GM12878 (cell line): Measurements from ENCODE around the gene SLC38A2. TPM values are rescaled to one million over a fixed set of nuclear protein-coding genes. Genes with fewer than 3 reads are reported as not detected.

Experiments
- ATAC-seq: fragments of 200-7000 bp; cut with Tn5 transposase; 3 replicates; pipeline ENCODE4 v1.9.1; 2020; ENCODE audit warnings: mild to moderate bottlenecking, moderate library complexity
- BruUV-seq: library from RNA; stranded (reverse); fragments of 400-500 nt; replicated peaks from 2 replicates; lab custom pipeline; 2021; lab: Mats Ljungman, UMichigan
- CTCF ChIA-PET: fragments of 300-600 bp; sonication (Branson Sonifier 250); formaldehyde crosslinking; extraction: SDS; loops from one replicate; lab custom pipeline; 2021; ENCODE audit warnings: inconsistent platforms; lab: Yijun Ruan, JAX
- POLR2A ChIA-PET: fragments of 350-600 bp; formaldehyde crosslinking; extraction: SDS; loops from one replicate; lab custom pipeline; 2021; ENCODE audit warnings: inconsistent platforms; lab: Charles Lee
- RAD21 ChIA-PET: fragments of 300-600 bp; sonication (Branson Sonifier 250); formaldehyde crosslinking; loops from one replicate; lab custom pipeline; 2023; ENCODE audit warnings: antibody characterized with exemption; ENCODE audit not compliant: unreplicated experiment; lab: Charles Lee
- SMC1A ChIA-PET: fragments of 300-600 bp; sonication (Branson Sonifier 250); formaldehyde crosslinking; loops from one replicate; lab custom pipeline; 2023; ENCODE audit not compliant: unreplicated experiment, uncharacterized antibody; lab: Charles Lee
- DNase-seq: peaks from one replicate; pipeline ENCODE4 v3.0.0-alpha.2; 2011; ENCODE audit warnings: low read depth, low spot score
- FAIRE-seq: peaks from 3 replicates; lab custom pipeline; 2011; peaks lifted over from hg19 to GRCh38; lab: Jason Lieb, UNC
- H2AFZ ChIP-seq: 2 replicates; pipeline ENCODE4 v1.6.0; 2011; ENCODE audit warnings: low read depth, low read length, control low read depth; ENCODE audit not compliant: control insufficient read depth
- H3K27ac ChIP-seq: 2 replicates; pipeline ENCODE4 v1.5.1; 2011; ENCODE audit warnings: control low read depth; ENCODE audit not compliant: control insufficient read depth, insufficient read depth
- H3K27me3 ChIP-seq, 2 experiments: replicated peaks in 1 of 2; 2 replicates each; pipeline versions ENCODE4 v1.6.0 to v1.6.1; 2011; ENCODE audit warnings: low read length in 1 of 2; ENCODE audit not compliant: control insufficient read depth in 2 of 2, insufficient read depth in 2 of 2
- H3K36me3 ChIP-seq, 2 experiments: 2 replicates each; pipeline ENCODE4 v1.5.1; 2011; ENCODE audit warnings: low read length in 1 of 2; ENCODE audit not compliant: control insufficient read depth in 2 of 2, insufficient read depth in 2 of 2
- H3K4me1 ChIP-seq: 2 replicates; pipeline ENCODE4 v1.6.1; 2011; ENCODE audit warnings: mild to moderate bottlenecking, low read length, moderate library complexity, mixed read lengths; ENCODE audit not compliant: control insufficient read depth, insufficient read depth
- H3K4me2 ChIP-seq: 2 replicates; pipeline ENCODE4 v1.6.0; 2011; ENCODE audit warnings: control low read depth; ENCODE audit not compliant: control insufficient read depth, insufficient read depth
- H3K4me3 ChIP-seq: fragments of 200-600 bp; sonication (generic); 2 replicates; pipeline ENCODE4 v1.5.1; 2016
- H3K79me2 ChIP-seq: 2 replicates; pipeline ENCODE4 v1.6.0; 2011; ENCODE audit warnings: low read length; ENCODE audit not compliant: control insufficient read depth, insufficient read depth
- H3K9ac ChIP-seq: 2 replicates; pipeline ENCODE4 v1.8.0; 2011; ENCODE audit warnings: low read length, control low read depth, mixed read lengths; ENCODE audit not compliant: control insufficient read depth, insufficient read depth
- H3K9me3 ChIP-seq: replicated peaks from 3 replicates; pipeline ENCODE4 v1.5.1; 2011; ENCODE audit warnings: mild to moderate bottlenecking, low read length; ENCODE audit not compliant: control insufficient read depth, insufficient read depth
- H4K20me1 ChIP-seq: 2 replicates; pipeline ENCODE4 v1.6.0; 2011; ENCODE audit not compliant: control insufficient read depth, insufficient read depth
- CTCF ChIP-seq, 3 experiments: IDR thresholded peaks in 2 of 3; conservative IDR thresholded peaks in 1 of 3; 2 replicates each; pipeline ENCODE4 v1.5.1; 2011; ENCODE audit warnings: low read depth in 3 of 3, low read length in 3 of 3, mild to moderate bottlenecking in 3 of 3, control low read depth in 2 of 3, moderate library complexity in 2 of 3, inconsistent platforms in 1 of 3, mixed read lengths in 1 of 3; ENCODE audit not compliant: control insufficient read depth in 2 of 3, insufficient read depth in 1 of 3; ENCODE audit errors: extremely low read depth in 1 of 3
- IRF4 ChIP-seq: IDR thresholded peaks from 2 replicates; pipeline ENCODE4 v1.6.1; 2011; ENCODE audit warnings: low read depth, low read length
- JUNB ChIP-seq: IDR thresholded peaks from 2 replicates; pipeline ENCODE4 v1.6.1; 2016; ENCODE audit warnings: antibody characterized with exemption, mild to moderate bottlenecking
- MEF2A ChIP-seq: IDR thresholded peaks from 2 replicates; pipeline ENCODE4 v1.6.1; 2011; ENCODE audit warnings: low read depth, mild to moderate bottlenecking, low read length, moderate library complexity; ENCODE audit not compliant: insufficient read depth
- MTA3 ChIP-seq: IDR thresholded peaks from 2 replicates; pipeline ENCODE4 v1.6.1; 2012; ENCODE audit warnings: low read length, inconsistent platforms, borderline replicate concordance
- NFYB ChIP-seq: IDR thresholded peaks from 2 replicates; pipeline ENCODE4 v1.6.1; 2011; ENCODE audit warnings: low read depth, mild to moderate bottlenecking, low read length, improper control_type of control experiment, moderate library complexity; ENCODE audit not compliant: insufficient read depth
- RAD21 ChIP-seq: IDR thresholded peaks from 2 replicates; pipeline ENCODE4 v1.6.1; 2011; ENCODE audit warnings: mild to moderate bottlenecking, low read depth, low read length, moderate library complexity; ENCODE audit not compliant: insufficient read depth
- SMC3 ChIP-seq: IDR thresholded peaks from 2 replicates; pipeline ENCODE4 v1.6.1; 2011; ENCODE audit warnings: low read length, improper control_type of control experiment, borderline replicate concordance
- WGBS: methylation state at CpG from one replicate; pipeline ENCODE4 v1.1.6; 2016; ENCODE audit warnings: low lambda C conversion rate; ENCODE audit not compliant: insufficient replicate concordance, insufficient coverage; ENCODE audit errors: missing lambda C conversion rate; 5-methylcytosine and 5-hydroxymethylcytosine counted together
- in situ Hi-C: fragments of 300-500 bp; cut with MboI; formaldehyde crosslinking; loops from 9 replicates; pipeline ENCODE4 v1.14.3; 2018; ENCODE audit warnings: mixed read lengths
- intact Hi-C: fragments of 100-400 bp; cut with micrococcal nuclease; formaldehyde crosslinking; loops from one replicate; pipeline ENCODE4 v1.14.2; 2022; ENCODE audit not compliant: unreplicated experiment
- polyA plus RNA-seq, 11 experiments: library from polyadenylated mRNA; depleted of rRNA in 4 of 11; unstranded in 6 of 11; stranded (reverse) in 5 of 11; fragments of >200 nt; fragmentation: Nextera tagmentation in 4 of 11; fragmentation: Illumina TruSeq in 1 of 11; extraction: Ambion mirVana in 4 of 11; extraction: Trizol in 1 of 11; gene quantifications; 1 replicate in 1 of 11; 2 replicates in 10 of 11; pipeline versions ENCODE4 v1.2.1 to v1.2.3, GENCODE V29; 2011 to 2016; ENCODE audit warnings: inconsistent platforms in 2 of 11, missing spikeins in 2 of 11, low read depth in 1 of 11
- total RNA-seq, 4 experiments: library from RNA; depleted of rRNA in 3 of 4; stranded (reverse); fragments of >200 nt in 3 of 4; fragmentation: Illumina TruSeq in 1 of 4; extraction: Trizol in 1 of 4; gene quantifications; 2 replicates each; pipeline versions ENCODE4 v1.2.1 to v1.2.3, GENCODE V29; 2013 to 2021

The SLC38A2 gene
- total and polyA plus RNA-seq, 10 of the 15 experiments (the other 5 are each of a cell fraction or from before 2014, with no cell fraction given), result 36.2 to 118 (median 79.8) TPM

DNA sequence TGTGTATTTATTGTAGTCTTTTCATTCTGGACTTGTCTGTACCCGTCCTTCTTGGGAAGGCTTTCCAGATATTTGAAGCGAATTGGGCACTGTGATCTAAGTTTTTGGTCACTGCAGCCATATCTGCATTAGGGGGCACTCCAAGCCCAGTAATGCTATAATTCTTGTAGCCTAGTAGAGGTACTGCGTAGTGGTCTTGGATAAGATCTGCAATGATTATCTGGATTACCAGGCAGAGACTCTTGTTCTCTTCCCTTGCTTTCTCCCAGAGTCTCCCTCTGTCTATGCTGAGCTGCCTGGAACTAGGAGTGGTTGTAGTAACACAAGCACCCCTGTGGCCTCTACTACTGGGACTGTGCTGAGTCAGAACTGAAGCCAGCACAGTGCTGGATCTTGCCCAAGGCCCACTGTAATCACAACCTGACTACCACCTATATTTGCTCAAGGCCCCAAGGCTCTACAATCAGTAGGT is 30.0 kb downstream of the SLC38A2 start:
- in situ Hi-C loops, result loop anchor here (10.0 kb wide), 1 partner anchor 642 kb away; no protein-coding TSS in a partner anchor
- ATAC-seq (peak; percentile 98), DNase-seq (no peak), FAIRE-seq (no peak)
- TF ChIP-seq IRF4 (0 out of 2 replicates have a peak, but pooled peaks have one; percentile 45), NFYB (no peak), SMC3 (peak; percentile 68), RAD21 (peak; percentile 68), MTA3 (no peak), CTCF (IDR thresholded peaks at IDR 0.05 in 2 of 3, conservative IDR thresholded peaks at IDR 0.05 in 1 of 3; ENCODE audit: control insufficient read depth in 2 of 3, extremely low read depth in 1 of 3, insufficient read depth in 1 of 3, low read depth in 3 of 3, low read length in 3 of 3) (peak; percentile 43 to 59 (median 45); a peak in 5 of 6 replicates), JUNB (0 out of 2 replicates have a peak, but pooled peaks have one; percentile 23), MEF2A (no peak)
- no TSS peak for BruUV-seq
- ChIA-PET SMC1A (interaction anchor here (0.9 to 2.0 kb wide), 5 partner anchors 72 to 679 kb away, joined by 3 to 9 read pairs (median 3); no protein-coding TSS in a partner anchor), CTCF (interaction anchor here (1.0 to 3.4 kb wide), 10 partner anchors 14 to 677 kb away, joined by 3 to 20 read pairs (median 4); no protein-coding TSS in a partner anchor), POLR2A (no interaction called here), RAD21 (interaction anchor here (1.0 to 2.9 kb wide), 3 partner anchors 13 to 319 kb away, joined by 3 to 12 read pairs (median 3); no protein-coding TSS in a partner anchor)
- 65% methylated on average over 3 of the region's 3 CpGs for WGBS
- Histone ChIP-seq H3K4me3 (no peak overlapping the region), H4K20me1 (no peaks in the 10 kb centered on the region), H3K79me2 (no peaks in the 10 kb centered on the region), H3K4me1 (no peaks in the 10 kb centered on the region), H3K27ac (no peak overlapping the region), H3K9ac (no peak overlapping the region), H3K9me3 (no peaks in the 10 kb centered on the region), H3K36me3 (no peaks in the 10 kb centered on the region), H2AFZ (no peak overlapping the region), H3K27me3 (no peaks in the 10 kb centered on the region), H3K4me2 (no peak overlapping the region)
- intact Hi-C loops, result loop anchor here (1.0 to 10.0 kb wide), 5 partner anchors 320 to 679 kb away; no protein-coding TSS in a partner anchor
